B cell (primary cell): Measurements from ENCODE around the gene PTP4A1. TPM values are rescaled to one million over a fixed set of nuclear protein-coding genes. Genes with fewer than 3 reads are reported as not detected.
"Not testable (repeated sequence)": the region's sequence is repeated elsewhere in the genome, so short reads cannot be mapped to it uniquely, and the experiment has no call there.

Experiments
- ATAC-seq: fragments of 200-7000 bp; cut with Tn5 transposase; one replicate; pipeline ENCODE4 v1.10.0; 2021; ENCODE audit warnings: low read depth, mild to moderate bottlenecking, moderate number of reproducible peaks, moderate library complexity
- CTCF ChIA-PET: fragments of 350-600 bp; sonication (Branson Sonifier 250); formaldehyde crosslinking; loops from one replicate; lab custom pipeline; 2021; ENCODE audit warnings: antibody characterized with exemption, inconsistent platforms; lab: Charles Lee
- POLR2A ChIA-PET: fragments of 350-600 bp; sonication (Branson Sonifier 250); formaldehyde crosslinking; loops from one replicate; lab custom pipeline; 2021; ENCODE audit warnings: antibody characterized with exemption; lab: Charles Lee
- DNase-seq: peaks from one replicate; pipeline ENCODE4 v3.0.0; 2013
- H2AFZ ChIP-seq: 2 replicates; pipeline ENCODE4 v1.6.1; 2012; ENCODE audit warnings: mild to moderate bottlenecking, low read depth, low read length; ENCODE audit not compliant: insufficient read depth, poor library complexity, severe bottlenecking
- H3K27ac ChIP-seq, 2 donors: 1 replicate in 1 of 2; 2 replicates in 1 of 2; pipeline ENCODE4 v1.5.1; 2012 to 2013; ENCODE audit warnings: low read length in 2 of 2, mild to moderate bottlenecking in 2 of 2, moderate library complexity in 1 of 2
- H3K27me3 ChIP-seq, 4 experiments: fragments of 200-600 bp in 1 of 4; sonication (generic) in 1 of 4; replicated peaks in 1 of 4; 1 replicate in 2 of 4; 2 replicates in 2 of 4; pipeline versions ENCODE4 v1.6.1 to v1.7.0; 2013 to 2016; ENCODE audit warnings: low read length in 3 of 4, mild to moderate bottlenecking in 2 of 4, mixed read lengths in 1 of 4, moderate library complexity in 1 of 4; ENCODE audit not compliant: insufficient read depth in 4 of 4, control insufficient read depth in 3 of 4; ENCODE audit errors: control extremely low read depth in 1 of 4
- H3K36me3 ChIP-seq, 2 experiments: replicated peaks in 1 of 2; 1 replicate in 1 of 2; 2 replicates in 1 of 2; pipeline versions ENCODE4 v1.6.1 to v1.7.1; 2013; ENCODE audit warnings: low read length in 1 of 2; ENCODE audit not compliant: insufficient read depth in 2 of 2, control insufficient read depth in 1 of 2; ENCODE audit errors: control extremely low read depth in 1 of 2, extremely low read depth in 1 of 2
- H3K4me1 ChIP-seq, 2 donors: fragments of 200-600 bp in 1 of 2; sonication (generic) in 1 of 2; 1 replicate in 1 of 2; 2 replicates in 1 of 2; pipeline versions ENCODE4 v1.5.1 to v1.6.1; 2013 to 2017; ENCODE audit warnings: low read length in 2 of 2; ENCODE audit not compliant: control insufficient read depth in 2 of 2, insufficient read depth in 2 of 2
- H3K4me2 ChIP-seq: replicated peaks from 2 replicates; pipeline ENCODE3; 2012; ENCODE audit warnings: mild to moderate bottlenecking, low read depth, low read length; ENCODE audit not compliant: poor library complexity, severe bottlenecking
- H3K4me3 ChIP-seq, 5 experiments: fragments of 200-600 bp in 1 of 5; sonication (generic) in 1 of 5; 1 replicate in 3 of 5; 2 replicates in 2 of 5; pipeline versions ENCODE4 v1.5.1 to v1.7.0; 2011 to 2016; ENCODE audit warnings: low read length in 4 of 5, mild to moderate bottlenecking in 4 of 5, low read depth in 2 of 5, control low read depth in 1 of 5, moderate library complexity in 1 of 5; ENCODE audit not compliant: insufficient read depth in 1 of 5; ENCODE audit errors: control extremely low read depth in 1 of 5, extremely low read depth in 1 of 5
- H3K79me2 ChIP-seq: fragments of 200-600 bp; sonication (generic); one replicate; pipeline ENCODE4 v1.6.0; 2016; ENCODE audit warnings: low read length; ENCODE audit not compliant: control insufficient read depth, insufficient read depth
- H3K9ac ChIP-seq: fragments of 200-600 bp; sonication (generic); 2 replicates; pipeline ENCODE4 v1.6.1; 2017; ENCODE audit warnings: mild to moderate bottlenecking, low read length, moderate library complexity
- H3K9me3 ChIP-seq, 3 donors: one replicate each; pipeline versions ENCODE4 v1.6.1 to v1.7.1; 2013; ENCODE audit warnings: low read length in 2 of 3; ENCODE audit not compliant: control insufficient read depth in 2 of 3, insufficient read depth in 1 of 3; ENCODE audit errors: control extremely low read depth in 1 of 3
- H4K20me1 ChIP-seq: 2 replicates; pipeline ENCODE4 v1.6.0; 2012; ENCODE audit warnings: mild to moderate bottlenecking, low read length; ENCODE audit not compliant: insufficient read depth, control insufficient read depth, poor library complexity, severe bottlenecking
- H3K27ac Mint-ChIP-seq: one replicate; pipeline ENCODE4 v1.8.0; 2021; ENCODE audit warnings: mixed read lengths
- H3K27me3 Mint-ChIP-seq: one replicate; pipeline ENCODE4 v1.8.0; 2021; ENCODE audit warnings: mixed read lengths
- H3K4me1 Mint-ChIP-seq: one replicate; pipeline ENCODE4 v1.8.0; 2021; ENCODE audit warnings: mixed read lengths
- H3K4me3 Mint-ChIP-seq: one replicate; pipeline ENCODE4 v1.8.0; 2021; ENCODE audit warnings: mixed read lengths
- H3K9me3 Mint-ChIP-seq: one replicate; pipeline ENCODE4 v1.8.0; 2022; ENCODE audit warnings: mixed read lengths; ENCODE audit not compliant: insufficient read depth
- EZH2 ChIP-seq: IDR thresholded peaks from 2 replicates; pipeline ENCODE4 v1.6.1; 2012; ENCODE audit warnings: borderline replicate concordance, low read depth, mild to moderate bottlenecking, moderate library complexity, low read length; ENCODE audit not compliant: insufficient read depth, poor library complexity, severe bottlenecking
- WGBS: methylation state at CpG from one replicate; pipeline ENCODE4 v1.1.5; 2013; ENCODE audit warnings: missing lambda C conversion rate; ENCODE audit not compliant: insufficient coverage; 5-methylcytosine and 5-hydroxymethylcytosine counted together
- intact Hi-C: fragments of 100-400 bp; cut with micrococcal nuclease; formaldehyde crosslinking; loops from one replicate; pipeline ENCODE4 v1.10.0; 2022
- polyA minus RNA-seq: library from RNA; depleted of rRNA, polyadenylated mRNA; stranded (reverse); fragments of >200 nt; gene quantifications from 2 replicates; pipeline ENCODE4 v1.2.3, GENCODE V29; 2012
- polyA plus RNA-seq: library from polyadenylated mRNA; depleted of rRNA; stranded (reverse); fragments of >200 nt; gene quantifications from 2 replicates; pipeline ENCODE4 v1.2.3, GENCODE V29; 2012
- total RNA-seq, 2 donors: library from RNA; stranded (reverse); fragments of 120-200 nt in 1 of 2; gene quantifications; 1 replicate in 1 of 2; 2 replicates in 1 of 2; pipeline versions ENCODE4 v1.2.3 to v1.2.4, GENCODE V29; 2013 to 2022
- TF ChIP-seq, protein P1 (sequence below): fragments of 200-600 bp; IDR thresholded peaks from one replicate; pipeline ENCODE4 v1.8.0; 2022; ENCODE audit warnings: antibody characterized with exemption, mild to moderate bottlenecking

Gene PTP4A1
- 33.7 and 39.5 TPM in 2 replicates for total RNA-seq
- total RNA-seq (2013): 50.8 TPM
- polyA plus RNA-seq: 80.6 and 96.2 TPM in 2 replicates
- 99.7 and 102 TPM in 2 replicates for polyA minus RNA-seq

DNA sequence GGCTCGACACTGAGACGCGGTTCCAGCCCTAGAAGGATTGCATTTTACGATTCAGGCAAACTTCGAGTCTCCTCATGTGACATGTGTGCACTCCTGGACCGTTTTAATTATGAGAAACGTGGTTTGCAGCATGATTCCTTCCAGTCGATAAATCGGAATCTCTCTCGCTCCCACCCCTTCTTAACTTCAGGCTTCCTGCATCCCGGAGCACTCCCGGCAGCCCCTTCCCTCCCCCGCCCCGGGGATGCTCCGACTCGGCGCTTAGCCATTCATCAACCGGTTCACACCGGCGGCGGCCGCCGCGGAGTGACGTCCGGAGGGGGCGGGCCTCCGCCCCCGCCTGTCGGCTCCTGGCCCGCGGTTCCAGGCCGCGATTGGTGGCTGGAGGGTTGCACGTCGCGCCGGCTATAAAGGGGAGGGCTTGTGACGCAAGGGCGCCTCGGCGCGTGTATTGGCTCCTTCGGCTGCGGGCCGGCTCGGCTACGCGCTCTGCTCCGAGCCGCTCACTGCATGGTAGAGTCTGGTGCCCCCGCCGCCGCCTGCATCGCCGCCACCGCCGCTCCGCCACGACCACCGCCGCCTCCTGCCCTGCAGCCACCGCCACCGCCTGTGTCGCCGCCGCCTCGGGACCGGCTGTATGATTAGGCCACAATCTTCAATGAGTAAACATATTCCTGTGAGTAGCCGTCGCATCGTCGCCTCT is at the start of gene PTP4A1, which contains the start of gene LOC128125822:
Gene PTP4A1, plus strand, starts transcription at position 437 of the 703 bp plus-strand sequence. CDS start 4,401 bp downstream, outside the sequence.
Gene LOC128125822, plus strand, starts transcription at position 437 of the 703 bp plus-strand sequence.
- Histone ChIP-seq H3K4me1 (peaks cover 16 to 19% of the 10 kb centered on the region in 2 donors), H3K9ac (peak within 1 kb of the TSS; percentile 98), H3K79me2 (peaks cover 36% of the 10 kb centered on the region), H4K20me1 (peaks cover 39% of the 10 kb centered on the region), H3K9me3 (no peaks in the 10 kb centered on the region), H3K4me2 (peak within 1 kb of the TSS; percentile 86), H3K27ac (peak within 1 kb of the TSS; percentile 98 to 99), H3K4me3 (peak within 1 kb of the TSS; percentile 85 to 94 (median 88)), H2AFZ (peak within 1 kb of the TSS; percentile 87), H3K27me3 (peaks cover 0 to 2% (median 0%) of the 10 kb centered on the region in 4 experiments), H3K36me3 (peaks cover 4 to 10% of the 10 kb centered on the region in 2 experiments)
- ATAC-seq: peak; percentile 84
- DNase-seq: peak; percentile 99
- CTCF ChIA-PET: no interaction called here
- TF ChIP-seq, protein P1, sequence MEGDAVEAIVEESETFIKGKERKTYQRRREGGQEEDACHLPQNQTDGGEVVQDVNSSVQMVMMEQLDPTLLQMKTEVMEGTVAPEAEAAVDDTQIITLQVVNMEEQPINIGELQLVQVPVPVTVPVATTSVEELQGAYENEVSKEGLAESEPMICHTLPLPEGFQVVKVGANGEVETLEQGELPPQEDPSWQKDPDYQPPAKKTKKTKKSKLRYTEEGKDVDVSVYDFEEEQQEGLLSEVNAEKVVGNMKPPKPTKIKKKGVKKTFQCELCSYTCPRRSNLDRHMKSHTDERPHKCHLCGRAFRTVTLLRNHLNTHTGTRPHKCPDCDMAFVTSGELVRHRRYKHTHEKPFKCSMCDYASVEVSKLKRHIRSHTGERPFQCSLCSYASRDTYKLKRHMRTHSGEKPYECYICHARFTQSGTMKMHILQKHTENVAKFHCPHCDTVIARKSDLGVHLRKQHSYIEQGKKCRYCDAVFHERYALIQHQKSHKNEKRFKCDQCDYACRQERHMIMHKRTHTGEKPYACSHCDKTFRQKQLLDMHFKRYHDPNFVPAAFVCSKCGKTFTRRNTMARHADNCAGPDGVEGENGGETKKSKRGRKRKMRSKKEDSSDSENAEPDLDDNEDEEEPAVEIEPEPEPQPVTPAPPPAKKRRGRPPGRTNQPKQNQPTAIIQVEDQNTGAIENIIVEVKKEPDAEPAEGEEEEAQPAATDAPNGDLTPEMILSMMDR: no peak
- TF ChIP-seq EZH2: no peak
- intact Hi-C loops: loop anchor here (2.0 to 10.0 kb wide), 3 partner anchors 115 to 1287 kb away; partner anchors contain the start of gene KHDRBS2
- peak within 1 kb of the TSS; percentile 100 for H3K27ac Mint-ChIP-seq
- under 1% methylated on average over 73 of the region's 73 CpGs for WGBS
- H3K9me3 Mint-ChIP-seq: no peaks in the 10 kb centered on the region
- peak within 1 kb of the TSS; percentile 87 for H3K4me3 Mint-ChIP-seq
- H3K27me3 Mint-ChIP-seq: no peaks in the 10 kb centered on the region
- H3K4me1 Mint-ChIP-seq: peaks cover 31% of the 10 kb centered on the region
- POLR2A ChIA-PET: interaction anchor here (2.5 kb wide), 1 partner anchor 64 kb away, joined by 13 read pairs; the partner anchor contains the start of gene PHF3

DNA sequence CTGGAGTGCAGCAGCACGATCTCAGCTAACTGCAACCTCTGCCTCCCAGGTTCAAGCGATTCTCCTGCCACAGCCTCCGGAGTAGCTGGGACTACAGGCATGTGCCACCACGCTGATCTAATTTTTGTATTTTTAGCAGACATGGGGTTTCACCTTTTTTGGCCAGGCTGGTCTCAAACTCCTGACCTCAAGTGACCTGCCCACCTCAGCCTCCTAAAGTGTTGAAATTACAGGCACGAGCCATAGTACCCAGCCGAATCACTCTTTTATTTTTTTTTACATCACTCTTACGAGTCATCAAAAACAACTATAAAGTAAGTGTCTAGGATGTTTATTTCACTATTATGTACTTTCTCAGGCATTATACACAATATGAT is 49.4 kb upstream of the PTP4A1 start:
- H3K4me3 ChIP-seq, H3K36me3 ChIP-seq, H3K9ac ChIP-seq, POLR2A ChIA-PET, H3K9me3 ChIP-seq, ATAC-seq, H3K4me2 ChIP-seq, H4K20me1 ChIP-seq, H3K27me3 ChIP-seq, intact Hi-C loops, H3K79me2 ChIP-seq, H3K27ac Mint-ChIP-seq, H3K4me3 Mint-ChIP-seq, H3K27me3 Mint-ChIP-seq, CTCF ChIA-PET, DNase-seq, H3K27ac ChIP-seq, H2AFZ ChIP-seq, H3K9me3 Mint-ChIP-seq: not testable (repeated sequence)
- WGBS: 100% methylated on average over 3 of the region's 7 CpGs
- peaks cover 18% of the 10 kb centered on the region for H3K4me1 Mint-ChIP-seq
- peaks cover 8 to 13% of the 10 kb centered on the region in 2 donors for H3K4me1 ChIP-seq
